Calu3 (cell line): ENCODE results near the gene TTLL5. TPM values are rescaled to one million over a fixed set of nuclear protein-coding genes. Genes with fewer than 3 reads are reported as not detected.

Source experiments
- BruUV-seq: library from RNA; stranded (reverse); fragments of 400-500 nt; replicated peaks from 2 replicates; lab custom pipeline; 2021; lab: Mats Ljungman, UMichigan
- CTCF ChIA-PET: fragments of 300-600 bp; sonication (Branson Sonifier 250); formaldehyde crosslinking; loops from one replicate; lab custom pipeline; 2022; ENCODE audit warnings: antibody characterized with exemption; lab: Charles Lee
- DNase-seq: peaks from one replicate; pipeline ENCODE4 v3.0.0; 2022
- H3K27ac Mint-ChIP-seq: one replicate; pipeline ENCODE4 v1.8.0; 2022; ENCODE audit warnings: mixed read lengths; ENCODE audit not compliant: unreplicated experiment
- H3K27me3 Mint-ChIP-seq: one replicate; pipeline ENCODE4 v1.8.0; 2022; ENCODE audit warnings: mixed read lengths; ENCODE audit not compliant: unreplicated experiment
- H3K36me3 Mint-ChIP-seq: one replicate; pipeline ENCODE4 v1.8.0; 2022; ENCODE audit warnings: mild to moderate bottlenecking, moderate library complexity, mixed read lengths; ENCODE audit not compliant: insufficient read depth, unreplicated experiment
- H3K4me1 Mint-ChIP-seq: one replicate; pipeline ENCODE4 v1.8.0; 2022; ENCODE audit warnings: mild to moderate bottlenecking, low read depth, mixed read lengths; ENCODE audit not compliant: unreplicated experiment
- H3K4me3 Mint-ChIP-seq: one replicate; pipeline ENCODE4 v1.8.0; 2022; ENCODE audit warnings: mild to moderate bottlenecking, low read depth, moderate library complexity, mixed read lengths; ENCODE audit not compliant: unreplicated experiment
- H3K9me3 Mint-ChIP-seq: one replicate; pipeline ENCODE4 v1.8.0; 2022; ENCODE audit warnings: low read depth, mixed read lengths; ENCODE audit not compliant: unreplicated experiment
- CTCF ChIP-seq: fragments of 200-600 bp; IDR thresholded peaks from one replicate; pipeline ENCODE4 v1.8.0; 2022; ENCODE audit warnings: antibody characterized with exemption; ENCODE audit not compliant: unreplicated experiment
- intact Hi-C: fragments of 100-400 bp; cut with micrococcal nuclease; formaldehyde crosslinking; loops from one replicate; pipeline ENCODE4 v1.10.0; 2022; ENCODE audit not compliant: unreplicated experiment
- total RNA-seq: library from RNA; stranded (reverse); gene quantifications from 2 replicates; pipeline ENCODE4 v1.2.3, GENCODE V29; 2022

TTLL5 gene
- total RNA-seq, 1 experiment from 2014 or later: 47.5 TPM

GRCh38 chr14:75751296-75751695 is 90.2 kb downstream of the TTLL5 start:
- no peak overlapping the region for H3K27ac Mint-ChIP-seq
- intact Hi-C loops: no loop called here
- no peak overlapping the region for H3K4me3 Mint-ChIP-seq
- BruUV-seq: no TSS peak
- no peak for DNase-seq
- CTCF ChIA-PET: no interaction called here
- no peaks in the 10 kb centered on the region for H3K9me3 Mint-ChIP-seq
- no peak for TF ChIP-seq CTCF
- peaks cover 15% of the 10 kb centered on the region for H3K36me3 Mint-ChIP-seq
- H3K27me3 Mint-ChIP-seq: no peaks in the 10 kb centered on the region
- H3K4me1 Mint-ChIP-seq: no peaks in the 10 kb centered on the region

GRCh38 chr14:75752086-75752485 is 91.0 kb downstream of the TTLL5 start:
- H3K27ac Mint-ChIP-seq: no peak overlapping the region

DNA sequence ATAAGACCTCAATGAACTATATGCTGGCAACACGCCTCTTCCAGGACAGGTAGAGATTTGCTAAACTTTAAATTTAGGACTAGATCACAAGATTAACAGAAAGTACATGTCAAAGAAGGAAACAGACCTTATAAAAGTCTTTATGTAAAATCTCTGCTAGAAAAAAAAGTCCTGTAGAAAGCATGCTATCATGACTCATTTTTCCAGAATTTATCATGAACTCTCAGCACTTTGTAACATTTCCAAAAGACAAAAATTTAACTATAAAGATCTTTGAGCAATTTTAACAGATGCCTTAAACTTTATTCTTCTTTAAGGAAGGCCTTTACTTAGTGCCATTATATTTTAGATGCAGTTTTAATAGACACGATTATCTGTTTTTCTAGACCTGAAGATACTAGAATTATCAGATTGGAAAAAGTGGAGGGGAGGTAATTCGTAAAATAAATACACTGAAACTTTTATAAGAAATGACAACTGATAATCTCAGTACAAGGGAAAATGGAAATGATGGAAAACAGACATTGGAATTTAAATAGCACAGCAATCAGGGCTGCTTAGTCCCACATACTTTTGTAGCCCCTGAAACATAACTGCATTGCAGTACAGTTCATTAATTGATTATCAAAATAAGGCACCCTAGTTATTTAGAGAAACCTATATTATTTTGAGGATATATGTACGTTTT is 92.0 kb downstream of the TTLL5 start:
- no peak overlapping the region for H3K27ac Mint-ChIP-seq
- H3K4me3 Mint-ChIP-seq: no peak overlapping the region
- no peaks in the 10 kb centered on the region for H3K9me3 Mint-ChIP-seq
- BruUV-seq: no TSS peak
- H3K27me3 Mint-ChIP-seq: no peaks in the 10 kb centered on the region
- H3K4me1 Mint-ChIP-seq: no peaks in the 10 kb centered on the region
- CTCF ChIA-PET: no interaction called here
- H3K36me3 Mint-ChIP-seq: peaks cover 5% of the 10 kb centered on the region
- no peak for TF ChIP-seq CTCF
- intact Hi-C loops: no loop called here
- DNase-seq: no peak

More at GRCh38 chr14:75752086-75752485, 91.0 kb downstream of the TTLL5 start:
- H3K36me3 Mint-ChIP-seq: peaks cover 11% of the 10 kb centered on the region
- no peak for TF ChIP-seq CTCF
- CTCF ChIA-PET: no interaction called here
- no peak for DNase-seq
- H3K4me1 Mint-ChIP-seq: no peaks in the 10 kb centered on the region
- intact Hi-C loops: no loop called here
- BruUV-seq: no TSS peak
- H3K27me3 Mint-ChIP-seq: no peaks in the 10 kb centered on the region
- no peaks in the 10 kb centered on the region for H3K9me3 Mint-ChIP-seq
- H3K4me3 Mint-ChIP-seq: no peak overlapping the region

GRCh38 chr14:75753696-75754095 is 92.7 kb downstream of the TTLL5 start:
- no peak overlapping the region for H3K4me3 Mint-ChIP-seq
- CTCF ChIA-PET: no interaction called here
- peaks cover 5% of the 10 kb centered on the region for H3K36me3 Mint-ChIP-seq
- no peaks in the 10 kb centered on the region for H3K9me3 Mint-ChIP-seq
- intact Hi-C loops: no loop called here
- TF ChIP-seq CTCF: no peak
- H3K4me1 Mint-ChIP-seq: no peaks in the 10 kb centered on the region
- no peak overlapping the region for H3K27ac Mint-ChIP-seq
- no peak for DNase-seq
- BruUV-seq: no TSS peak
- H3K27me3 Mint-ChIP-seq: no peaks in the 10 kb centered on the region
